GM18858 (cell line): Measurements from ENCODE around the gene TECPR1.
"Not testable (repeated sequence)": the region's sequence is repeated elsewhere in the genome, so short reads cannot be mapped to it uniquely, and the experiment has no call there.

Source experiments
- ATAC-seq: cut with Tn5 transposase; IDR thresholded peaks from one replicate; pipeline ENCODE4 v1.9.1; 2021; ENCODE audit not compliant: unreplicated experiment

The TECPR1 gene

DNA sequence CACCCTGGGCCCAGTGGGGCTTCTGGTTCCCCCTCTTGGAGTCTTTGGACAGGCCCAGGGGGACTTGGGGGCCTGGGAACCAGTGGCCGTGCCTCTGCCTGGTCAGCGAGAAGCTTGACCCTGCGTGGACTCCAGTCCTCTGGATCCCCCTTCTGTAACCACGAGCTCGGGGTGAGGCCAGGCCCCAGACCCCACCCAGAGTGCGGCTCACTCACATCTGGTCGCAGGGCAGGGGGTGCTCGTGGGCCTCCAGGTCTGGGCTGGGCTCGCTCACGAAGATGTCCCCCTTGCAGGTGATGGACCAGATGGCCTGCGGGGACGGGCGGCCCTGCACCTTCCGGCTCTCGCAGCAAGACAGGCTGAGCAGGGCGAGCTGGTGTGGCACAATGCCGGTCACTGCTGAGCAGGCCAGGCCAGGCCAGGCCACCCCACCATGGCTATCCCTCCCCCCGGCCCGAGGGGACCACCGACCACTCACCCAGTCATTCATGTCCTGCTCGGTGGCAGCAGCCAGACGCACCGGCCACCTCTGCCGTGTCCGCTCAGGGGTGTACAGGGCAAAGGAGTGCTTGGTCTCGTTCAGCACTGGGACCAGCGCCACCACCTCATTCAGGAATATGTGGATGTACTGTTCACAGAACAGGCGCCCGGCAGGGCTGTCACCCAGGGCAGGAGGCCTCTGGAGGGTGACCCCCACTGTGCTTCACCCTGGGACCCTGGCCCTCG lies 21.1 kb downstream of the TECPR1 start:
- ATAC-seq, result no peak

DNA sequence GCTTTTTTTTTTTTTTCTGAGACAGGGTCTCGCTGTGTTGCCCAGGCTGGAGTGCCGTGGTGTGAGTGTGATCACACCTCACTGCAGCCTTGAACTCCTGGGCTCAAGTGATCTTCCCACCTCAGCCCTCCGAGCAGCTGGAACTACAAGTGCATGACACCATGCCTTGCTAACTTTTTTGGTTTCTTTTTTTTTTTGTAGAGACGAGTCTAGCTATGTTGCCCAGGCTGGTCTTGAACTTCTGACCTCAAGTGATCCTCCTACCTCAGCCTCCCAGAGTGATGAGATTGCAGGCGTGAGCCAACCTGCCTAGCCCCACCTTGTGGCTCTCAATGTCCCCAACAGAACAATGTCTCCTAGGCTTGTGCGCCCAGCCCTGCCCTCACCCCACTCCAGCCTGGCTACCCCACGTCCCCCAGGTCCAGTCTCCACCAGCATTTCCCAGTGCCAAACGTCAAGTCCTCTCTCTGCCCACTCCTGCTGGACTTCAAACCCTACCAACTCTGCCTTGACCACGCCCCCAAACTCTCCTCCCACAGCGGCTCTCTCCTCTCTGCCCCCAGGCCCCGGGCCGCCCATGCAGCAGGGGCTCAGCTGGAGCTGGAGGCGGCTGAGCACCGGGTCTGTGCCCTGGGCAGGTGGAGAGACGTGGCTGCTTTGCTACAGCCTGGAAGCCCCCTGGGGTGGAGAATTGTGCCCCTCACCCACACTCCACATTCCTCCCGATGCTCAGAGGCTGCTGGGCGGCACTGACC lies 21.9 kb downstream of the TECPR1 start:
- ATAC-seq, result no peak

DNA sequence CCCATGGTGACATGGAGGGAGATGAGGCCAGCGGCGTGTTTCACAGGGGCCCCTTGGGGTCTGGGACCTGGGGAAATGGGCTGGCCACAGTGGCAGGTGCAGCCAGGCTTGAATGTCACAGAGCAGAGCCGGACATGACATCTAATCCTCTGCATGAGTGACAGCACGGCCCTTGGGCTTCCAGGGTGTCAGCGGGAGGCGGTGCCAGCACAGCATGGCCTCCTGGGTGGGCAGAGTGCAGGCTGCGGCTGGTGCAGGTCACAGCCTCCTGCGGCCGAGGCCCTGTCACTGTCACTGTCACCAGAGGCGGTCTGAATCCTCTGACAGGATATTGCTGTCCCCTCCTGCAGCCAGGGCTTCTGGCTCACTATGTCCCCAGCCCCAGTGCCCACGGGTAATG lies 22.6 kb downstream of the TECPR1 start:
- ATAC-seq, result no peak

DNA sequence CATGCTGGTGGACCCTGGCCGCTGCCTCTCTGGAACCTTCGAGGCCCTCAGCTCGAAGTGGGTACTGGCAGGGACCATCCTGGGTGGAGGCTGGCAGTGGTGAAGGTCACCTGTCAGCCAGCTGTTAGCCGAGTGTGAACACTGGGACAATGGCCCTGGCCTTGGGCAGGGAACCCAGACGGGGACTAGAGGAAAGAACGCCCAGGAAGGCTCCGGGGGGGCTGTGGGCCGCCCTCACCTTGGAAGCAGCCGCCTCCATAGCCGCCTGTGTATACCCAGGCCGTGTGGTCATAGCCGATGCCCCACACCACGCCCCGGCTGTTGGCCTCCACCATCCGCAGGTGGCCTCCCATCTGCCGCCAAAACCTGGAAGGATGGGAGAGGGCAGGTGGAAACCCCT lies 23.2 kb downstream of the TECPR1 start:
- no peak for ATAC-seq

DNA sequence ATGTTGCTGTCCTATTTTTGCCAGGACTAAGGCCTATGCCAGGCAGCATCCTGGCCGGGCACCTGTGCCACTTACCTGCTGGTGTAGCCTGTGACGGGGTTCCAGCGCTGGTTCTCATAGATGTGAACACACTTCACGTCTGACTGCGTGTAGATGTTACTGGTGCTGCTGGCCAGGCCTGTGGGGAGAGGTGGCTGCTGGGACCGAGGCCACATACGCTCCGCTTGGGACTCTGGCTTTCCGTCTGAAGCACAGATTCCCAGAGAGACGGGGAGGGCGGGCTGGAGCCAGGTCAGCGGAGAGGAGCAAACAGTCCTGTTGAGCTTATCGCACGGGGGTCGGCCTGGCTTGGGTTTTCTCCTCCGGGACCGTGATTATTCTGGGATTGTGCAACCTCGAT lies 24.1 kb downstream of the TECPR1 start:
- ATAC-seq, result no peak

DNA sequence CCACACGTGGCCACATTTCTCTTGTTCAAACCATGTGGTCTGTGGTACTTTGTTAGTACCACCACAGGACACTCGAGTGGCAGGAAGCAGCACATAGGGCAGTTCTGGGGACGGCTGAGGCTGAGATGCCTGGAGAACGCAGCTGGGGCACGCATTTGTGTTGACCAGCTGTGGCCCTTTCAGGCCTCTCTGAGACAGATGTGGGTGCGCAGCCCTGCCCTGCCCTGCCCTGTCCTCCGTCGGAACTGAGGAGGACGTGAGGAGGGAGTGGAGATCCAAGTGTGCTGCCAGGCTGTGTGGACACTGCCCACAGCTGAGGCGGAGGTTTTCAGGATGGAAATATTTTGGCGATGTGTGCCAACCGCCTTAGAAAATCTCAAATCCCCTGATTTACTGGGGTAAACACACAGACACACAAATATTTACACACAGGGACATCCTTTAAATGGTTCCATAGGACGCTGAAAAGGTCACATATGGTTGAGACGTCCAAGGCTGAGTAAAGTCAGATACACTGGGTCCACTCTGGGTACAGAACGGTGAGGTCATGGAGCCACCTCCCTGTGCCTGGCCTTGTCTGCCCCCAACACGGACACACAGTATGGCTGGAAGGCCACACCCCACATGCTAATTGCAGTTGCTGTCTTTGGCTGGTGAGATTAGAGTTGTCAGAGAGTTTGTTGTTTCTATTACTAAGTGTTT lies 26.0 kb downstream of the TECPR1 start:
- no peak for ATAC-seq

DNA sequence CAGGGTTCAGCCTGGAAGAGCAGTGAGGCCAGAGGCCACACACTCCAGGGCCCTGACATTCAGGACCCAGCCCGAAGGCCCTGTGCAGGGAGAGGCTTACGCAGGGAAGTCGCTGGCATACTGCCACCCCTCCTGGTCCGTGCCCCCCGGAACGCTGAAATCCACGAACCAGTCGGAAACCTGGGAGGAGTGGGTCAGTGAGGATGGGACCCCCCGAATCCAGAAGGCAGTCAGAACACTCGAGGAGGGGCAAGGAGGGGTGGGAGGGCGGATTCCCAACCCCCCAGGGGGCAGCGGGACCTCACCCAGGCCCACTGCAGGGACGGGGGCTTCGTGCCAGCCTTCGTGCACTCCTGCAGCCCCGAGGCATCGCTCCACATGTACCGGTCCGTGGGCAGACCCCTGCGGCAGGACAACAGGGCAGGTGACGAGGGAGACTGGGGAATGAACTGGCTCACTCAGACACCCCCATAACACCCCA lies 27.3 kb downstream of the TECPR1 start:
- no peak for ATAC-seq

DNA sequence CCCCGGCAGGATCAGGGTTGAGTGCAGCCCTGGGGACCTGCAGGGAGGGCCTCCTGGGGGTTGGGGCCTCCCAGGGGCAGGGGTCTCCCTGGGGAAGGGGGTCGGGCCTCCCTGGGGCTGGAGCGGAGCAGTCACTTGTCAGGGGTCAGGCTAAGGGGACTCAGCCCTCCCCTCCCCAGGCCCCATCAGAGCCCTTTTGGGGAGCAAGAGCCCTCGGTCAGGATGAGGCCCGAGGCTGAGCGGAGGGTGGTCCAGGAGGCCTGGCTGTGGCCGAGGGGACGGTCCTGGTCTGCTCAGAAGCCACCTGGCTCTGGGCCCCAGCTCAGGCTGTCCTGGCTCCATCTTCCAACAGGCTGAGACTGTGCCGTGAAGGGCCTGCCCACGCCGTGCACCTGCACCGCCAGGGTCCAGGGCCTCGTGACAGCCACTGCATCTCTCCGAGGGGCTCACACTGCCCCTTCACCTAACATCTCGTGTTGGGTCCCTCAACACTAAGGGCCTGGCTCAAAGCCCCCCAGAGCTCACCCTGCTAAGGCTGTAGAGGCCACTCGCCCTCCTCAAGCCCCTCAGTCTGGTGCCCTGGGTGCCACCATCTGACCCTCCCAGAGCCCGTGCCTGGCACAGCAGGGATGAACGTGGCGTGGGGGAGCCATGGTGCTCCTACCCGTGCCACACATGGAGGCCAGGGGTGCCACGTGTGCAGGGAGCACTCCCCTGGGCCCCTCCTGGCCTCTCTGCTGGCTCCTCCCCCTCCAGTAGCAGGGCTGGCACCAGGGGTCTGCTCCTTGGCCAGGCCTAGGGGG lies 27.9 kb downstream of the TECPR1 start:
- ATAC-seq, result no peak

DNA sequence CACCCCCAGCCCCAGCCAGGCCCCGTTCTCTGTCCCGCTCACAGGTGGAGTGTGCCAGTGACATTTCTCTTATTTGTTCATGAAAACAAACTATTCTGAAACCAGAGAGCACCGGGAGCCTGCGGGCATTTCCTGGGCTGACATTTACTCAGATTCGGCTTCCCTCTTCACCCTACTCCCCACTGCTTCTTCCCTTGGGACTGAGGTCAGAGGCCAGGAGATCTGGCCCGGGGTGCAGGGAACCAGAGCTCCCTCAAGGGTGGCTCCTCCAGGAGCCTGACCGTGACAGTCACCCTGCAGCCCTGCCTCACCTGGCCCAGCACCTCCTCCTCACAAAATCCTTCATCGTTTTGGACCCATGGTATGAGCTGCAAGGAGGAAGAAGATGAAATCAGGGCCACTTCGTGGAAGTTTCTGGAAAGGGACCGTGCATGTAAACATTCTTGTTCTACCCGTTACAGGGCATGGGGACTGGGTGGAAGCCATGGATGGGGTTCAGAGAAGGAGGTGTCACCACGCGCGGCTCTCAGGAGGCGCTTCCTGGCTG lies 28.6 kb downstream of the TECPR1 start:
- no peak for ATAC-seq

DNA sequence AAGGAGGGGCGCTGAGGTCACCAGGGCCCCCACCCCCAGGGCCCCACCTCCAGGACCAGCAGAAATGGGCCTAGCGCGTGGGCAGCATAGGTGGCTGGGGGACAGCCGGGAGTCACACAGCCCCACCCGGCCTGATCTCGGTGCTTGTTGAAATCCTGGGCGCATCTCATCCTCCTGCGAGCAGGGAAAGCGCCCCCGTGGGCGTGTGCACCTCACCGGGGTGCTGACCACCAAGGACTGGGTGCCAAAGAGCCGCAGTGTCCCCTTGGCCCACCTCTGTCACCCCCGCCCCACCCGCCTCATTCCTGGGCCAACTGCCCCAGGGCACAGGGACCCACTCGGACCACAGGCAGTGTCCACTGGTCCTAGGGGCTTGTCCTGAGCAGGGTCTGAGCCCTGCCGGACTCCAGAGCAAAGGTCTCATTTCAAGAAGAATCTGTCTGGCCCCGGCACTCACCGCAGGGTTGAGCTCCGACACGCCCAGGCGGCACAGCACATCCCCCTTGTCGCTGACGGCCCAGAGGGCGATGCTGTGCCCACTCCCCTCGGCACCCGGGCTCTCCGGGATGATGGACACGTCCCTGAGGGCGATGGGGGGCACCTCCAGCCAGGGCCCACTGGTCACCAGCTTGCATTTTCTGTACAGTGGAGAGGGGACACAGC lies 29.4 kb downstream of the TECPR1 start:
- ATAC-seq, result no peak

DNA sequence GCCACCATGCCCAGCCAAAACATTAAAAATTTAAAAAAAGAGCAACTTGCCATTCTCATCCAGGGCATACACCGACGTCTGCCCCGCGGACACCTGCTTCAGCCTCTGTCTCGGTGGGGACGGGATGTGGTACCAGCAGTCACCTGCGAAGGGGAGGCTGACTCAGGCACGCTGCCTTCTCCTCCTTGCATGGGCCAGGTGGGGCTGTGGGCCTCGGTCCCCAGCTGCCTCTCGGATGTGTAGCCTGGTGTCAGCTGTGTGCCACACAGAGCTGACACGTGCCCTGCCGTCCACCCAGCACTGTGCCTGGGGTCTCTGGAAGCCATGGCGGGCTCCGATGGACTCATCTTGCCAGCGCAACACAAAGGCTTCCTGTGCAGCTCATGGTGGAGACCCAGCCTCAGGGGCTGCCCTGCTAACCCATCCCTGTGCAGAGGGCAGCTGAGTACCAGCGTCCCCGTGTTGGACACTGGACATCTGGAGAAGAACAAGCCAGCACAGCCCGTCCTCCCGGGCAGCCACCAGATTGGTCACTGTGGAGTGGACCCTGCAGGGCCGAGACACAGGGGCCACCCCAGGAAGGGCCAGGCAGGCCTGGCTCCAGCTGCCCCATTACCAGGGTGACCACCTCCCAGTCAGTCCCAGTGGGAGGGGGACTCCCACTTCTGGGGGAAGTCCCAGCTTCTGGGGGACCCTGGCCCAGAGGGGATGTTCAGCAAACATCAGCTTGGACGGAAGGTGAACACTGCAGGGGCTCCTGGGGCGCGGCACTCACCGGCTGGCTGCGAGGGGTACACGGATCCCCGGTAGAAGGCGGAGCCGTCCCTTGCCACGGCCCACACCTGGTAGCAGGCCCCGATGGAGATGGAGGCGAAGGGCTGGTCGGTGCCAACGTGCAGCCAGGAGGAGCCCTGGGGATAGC lies 30.2 kb downstream of the TECPR1 start:
- ATAC-seq, result no peak

DNA sequence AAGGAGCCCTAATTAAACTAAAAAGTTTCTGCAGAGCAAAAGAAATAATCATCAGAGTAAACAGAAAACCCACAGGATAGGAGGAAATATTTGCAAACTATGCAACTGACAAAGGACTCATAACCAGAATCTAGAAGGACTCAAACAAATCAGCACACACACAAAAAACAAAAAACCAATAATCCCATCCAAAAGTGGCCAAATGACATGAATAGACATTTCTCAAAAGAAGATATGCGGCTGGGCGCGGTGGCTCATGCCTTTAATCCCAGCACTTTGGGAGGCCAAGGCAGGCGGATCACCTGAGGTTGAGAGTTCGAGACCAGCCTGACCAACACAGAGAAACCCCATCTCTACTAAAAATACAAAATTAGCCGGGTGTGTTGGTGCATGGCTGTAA lies 32.6 kb downstream of the TECPR1 start:
- ATAC-seq, result not testable (repeated sequence)

DNA sequence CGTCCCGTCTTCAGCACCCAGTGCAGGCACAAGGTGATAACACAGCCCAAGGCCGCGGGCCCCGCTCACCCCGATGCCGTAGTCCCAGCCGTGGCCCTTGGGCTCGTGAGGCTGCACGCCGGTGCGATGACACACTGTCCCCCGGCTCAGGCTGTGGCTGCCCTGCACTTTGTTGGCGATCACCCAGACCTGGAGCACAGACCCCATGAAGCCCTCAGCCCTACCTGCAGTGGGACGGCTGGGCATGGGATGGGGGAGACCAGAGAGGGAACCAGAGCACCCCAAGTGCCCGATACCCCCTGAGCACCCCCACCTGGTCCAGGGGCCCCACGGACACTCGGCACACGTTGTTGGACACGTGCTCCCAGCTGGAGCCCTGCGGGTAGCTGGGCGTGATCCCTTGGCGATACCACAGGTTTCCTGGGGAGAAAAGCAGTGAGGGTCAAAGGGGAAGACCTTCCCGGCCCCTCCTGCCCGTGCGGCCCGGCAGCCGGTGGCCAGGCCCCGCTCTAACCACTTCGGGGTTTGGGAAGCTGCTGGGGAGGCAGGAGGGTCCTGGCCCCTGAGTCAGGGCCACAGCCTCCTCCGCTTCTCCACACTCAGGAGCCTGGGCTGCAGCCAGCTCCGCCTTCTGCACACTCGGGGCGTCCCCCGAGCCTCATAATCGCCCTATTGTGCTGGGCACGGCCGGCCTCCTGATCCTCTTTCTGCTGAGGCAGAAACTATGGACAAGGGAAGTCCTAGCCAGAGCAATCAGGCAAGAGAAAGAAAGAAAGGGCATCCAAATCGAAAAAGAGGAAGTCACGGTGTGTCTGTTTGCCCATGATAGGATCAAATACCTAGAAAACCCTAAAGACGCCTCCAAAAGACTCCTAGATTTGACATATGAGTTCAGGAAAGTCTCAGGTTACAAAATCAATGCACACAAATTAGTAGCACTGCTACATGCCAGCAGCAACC lies 34.1 kb downstream of the TECPR1 start:
- no peak for ATAC-seq

DNA sequence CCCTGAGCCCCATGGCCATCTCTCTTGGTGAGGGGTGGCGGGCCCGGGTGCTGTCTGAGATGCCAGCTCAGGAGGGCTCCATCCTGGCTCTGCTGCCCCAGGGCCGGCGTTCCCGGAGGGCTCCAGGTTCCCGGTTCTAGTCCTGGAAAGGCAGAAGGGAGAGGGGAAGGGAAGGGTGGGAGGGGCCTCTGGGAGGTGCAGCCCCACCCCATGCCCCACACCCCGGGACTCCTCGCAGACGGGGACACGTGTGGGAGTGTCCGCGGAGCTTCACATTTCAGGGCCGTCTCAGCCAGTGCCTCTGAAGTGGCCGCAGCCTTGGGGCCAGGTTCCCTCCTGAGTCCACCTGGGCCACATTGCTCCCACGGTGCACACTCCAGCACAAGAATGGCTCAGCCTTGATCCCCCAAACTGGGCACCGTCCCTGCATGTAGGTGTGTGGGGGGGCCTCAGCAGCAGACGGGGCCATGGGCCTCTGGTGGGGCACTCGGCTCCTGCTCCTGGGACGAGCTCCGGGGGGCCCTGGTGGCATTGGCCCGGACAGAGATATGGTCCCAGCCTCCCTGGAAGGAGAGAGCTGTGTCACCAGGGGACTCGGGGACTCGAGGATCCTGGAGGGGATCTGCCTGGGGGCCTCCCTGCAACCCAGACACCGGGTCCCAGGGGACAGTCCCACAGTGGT lies 35.0 kb downstream of the TECPR1 start:
- no peak for ATAC-seq

DNA sequence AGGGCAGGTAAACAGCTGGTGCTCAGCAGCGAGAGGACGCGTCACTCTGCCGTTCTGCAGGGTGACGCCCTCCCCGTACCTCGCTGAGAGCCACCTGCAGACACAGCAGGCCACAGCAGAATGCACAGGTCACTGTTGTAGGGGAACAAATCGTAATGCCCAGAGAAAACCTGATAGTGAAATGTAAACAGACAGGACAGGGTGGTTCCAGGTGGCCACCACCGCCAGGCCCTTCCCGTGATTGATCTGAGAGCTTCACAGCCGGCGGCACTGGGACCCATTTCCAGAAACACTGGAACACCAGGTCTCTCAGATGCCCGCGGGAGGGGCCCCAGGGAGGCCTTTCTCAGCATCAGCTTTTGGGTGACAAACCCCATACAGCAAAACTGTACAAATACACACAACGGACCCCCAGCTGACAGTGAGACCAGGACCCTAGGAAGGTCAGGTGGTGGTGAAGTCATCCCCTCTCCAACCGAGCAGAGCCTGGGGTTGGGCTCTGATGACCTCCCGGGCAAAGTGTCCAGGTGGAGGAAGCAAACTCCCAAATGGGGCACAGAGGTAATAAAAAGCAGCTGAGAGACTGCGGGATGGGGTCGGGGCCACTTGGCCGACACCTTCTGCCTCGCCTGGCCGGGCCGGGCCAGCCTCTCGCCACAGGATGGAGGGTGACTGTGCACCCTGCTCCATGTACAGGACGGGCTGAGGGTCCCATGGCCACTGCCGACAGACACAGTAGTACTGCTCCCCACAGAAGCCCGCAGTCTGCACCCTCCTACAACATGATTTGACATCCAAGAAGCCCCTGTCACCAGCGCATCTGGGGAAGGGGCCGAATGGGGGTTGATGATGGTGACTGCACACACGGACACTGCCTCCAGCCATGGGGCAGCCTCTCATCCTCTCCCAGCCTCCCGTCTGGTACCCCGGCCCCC lies 36.2 kb downstream of the TECPR1 start:
- ATAC-seq, result no peak

DNA sequence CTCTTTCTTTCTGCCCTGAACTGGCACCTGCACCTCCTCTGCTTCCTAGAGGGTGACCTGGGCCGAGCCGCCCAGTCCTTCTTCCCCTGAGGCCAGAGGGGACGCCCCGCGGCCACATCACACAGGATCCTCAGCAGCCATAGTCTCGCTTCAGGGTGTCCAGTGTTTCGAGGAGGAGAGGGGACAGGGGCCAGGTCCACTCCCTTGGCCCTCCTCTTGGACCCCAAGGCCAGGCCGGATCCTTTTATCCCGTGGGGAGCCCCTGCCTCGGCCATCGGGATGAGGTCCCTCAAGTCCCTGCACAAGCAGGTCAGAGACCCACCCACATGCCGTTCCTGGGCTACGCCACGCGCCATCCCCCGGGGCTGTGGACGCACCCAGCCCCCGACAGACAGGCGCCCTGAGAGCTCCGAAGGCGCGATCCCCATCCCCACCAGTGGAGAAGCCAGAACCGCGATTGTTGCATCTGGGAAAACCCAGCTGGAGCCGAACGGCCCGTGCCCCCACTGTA lies 37.2 kb downstream of the TECPR1 start:
- ATAC-seq, result no peak
